HEK293T (cell line): ENCODE measurements around the gene ENTPD8.

ENCODE experiments used
- CTCF ChIA-PET: fragments of 350-600 bp; formaldehyde crosslinking; extraction: SDS; loops from one replicate; lab custom pipeline; 2021; ENCODE audit warnings: antibody characterized with exemption, inconsistent platforms; lab: Yijun Ruan, JAX
- POLR2A ChIA-PET: fragments of 350-600 bp; formaldehyde crosslinking; extraction: SDS; loops from one replicate; lab custom pipeline; 2020; ENCODE audit warnings: antibody characterized with exemption, inconsistent platforms; lab: Yijun Ruan, JAX
- DNase-seq: peaks from one replicate; pipeline ENCODE4 v3.0.0; 2012; ENCODE audit warnings: mixed read lengths; ENCODE audit errors: extremely low spot score
- ARNT ChIP-seq: fragments of 450-650 bp; IDR thresholded peaks from 2 replicates; pipeline ENCODE4 v1.6.1; 2017; ENCODE audit warnings: mild to moderate bottlenecking
- BHLHE40 ChIP-seq: fragments of 450-650 bp; IDR thresholded peaks from 2 replicates; pipeline ENCODE4 v1.6.1; 2016; ENCODE audit warnings: mild to moderate bottlenecking, moderate library complexity, borderline replicate concordance
- CTBP1 ChIP-seq: fragments of 450-650 bp; IDR thresholded peaks from 2 replicates; pipeline ENCODE4 v1.6.1; 2016; ENCODE audit warnings: borderline replicate concordance
- ELF4 ChIP-seq: fragments of 450-650 bp; IDR thresholded peaks from 2 replicates; pipeline ENCODE4 v1.6.1; 2017; ENCODE audit warnings: antibody characterized with exemption
- FOXA1 ChIP-seq: fragments of 450-650 bp; IDR thresholded peaks from 2 replicates; pipeline ENCODE4 v1.6.1; 2016; ENCODE audit warnings: mild to moderate bottlenecking
- FOXK2 ChIP-seq: fragments of 450-650 bp; IDR thresholded peaks from 2 replicates; pipeline ENCODE4 v1.6.1; 2016; ENCODE audit warnings: mild to moderate bottlenecking
- FOXM1 ChIP-seq: fragments of 450-650 bp; IDR thresholded peaks from 2 replicates; pipeline ENCODE4 v1.6.1; 2017; ENCODE audit warnings: mild to moderate bottlenecking, borderline replicate concordance
- HDGF ChIP-seq: fragments of 450-650 bp; IDR thresholded peaks from 2 replicates; pipeline ENCODE4 v1.6.1; 2017; ENCODE audit warnings: antibody characterized with exemption, borderline replicate concordance
- L3MBTL2 ChIP-seq: fragments of 450-650 bp; conservative IDR thresholded peaks from 2 replicates; pipeline ENCODE4 v1.6.1; 2016; ENCODE audit warnings: mild to moderate bottlenecking
- LEF1 ChIP-seq: fragments of 450-650 bp; IDR thresholded peaks from 2 replicates; pipeline ENCODE4 v1.6.1; 2017; ENCODE audit warnings: mild to moderate bottlenecking, borderline replicate concordance
- NFRKB ChIP-seq: fragments of 450-650 bp; IDR thresholded peaks from 2 replicates; pipeline ENCODE4 v1.6.1; 2016; ENCODE audit warnings: mild to moderate bottlenecking, moderate library complexity
- SP1 ChIP-seq: fragments of 450-650 bp; IDR thresholded peaks from 2 replicates; pipeline ENCODE4 v1.6.1; 2017
- SUZ12 ChIP-seq: fragments of 450-650 bp; IDR thresholded peaks from 2 replicates; pipeline ENCODE4 v1.6.1; 2016; ENCODE audit warnings: mild to moderate bottlenecking
- TARDBP ChIP-seq: fragments of 450-650 bp; IDR thresholded peaks from 2 replicates; pipeline ENCODE4 v1.6.1; 2016
- ZNF384 ChIP-seq: fragments of 450-650 bp; IDR thresholded peaks from 2 replicates; pipeline ENCODE4 v1.6.1; 2016
- TF ChIP-seq, protein P1 (sequence below): fragments of 450-650 bp; IDR thresholded peaks from 2 replicates; pipeline ENCODE4 v1.6.1; 2016

ENTPD8 gene

GRCh38 chr9:137480686-137481683, 39.8 kb upstream of the ENTPD8 start:
- DNase-seq, result no peak
- ChIA-PET CTCF (no interaction called here), POLR2A (interaction anchor here (1.3 kb wide), 1 partner anchor 22 kb away, joined by 5 read pairs; the partner anchor contains the start of gene NSMF)
- TF ChIP-seq NFRKB (no peak), ARNT (no peak), FOXM1 (no peak)

DNA sequence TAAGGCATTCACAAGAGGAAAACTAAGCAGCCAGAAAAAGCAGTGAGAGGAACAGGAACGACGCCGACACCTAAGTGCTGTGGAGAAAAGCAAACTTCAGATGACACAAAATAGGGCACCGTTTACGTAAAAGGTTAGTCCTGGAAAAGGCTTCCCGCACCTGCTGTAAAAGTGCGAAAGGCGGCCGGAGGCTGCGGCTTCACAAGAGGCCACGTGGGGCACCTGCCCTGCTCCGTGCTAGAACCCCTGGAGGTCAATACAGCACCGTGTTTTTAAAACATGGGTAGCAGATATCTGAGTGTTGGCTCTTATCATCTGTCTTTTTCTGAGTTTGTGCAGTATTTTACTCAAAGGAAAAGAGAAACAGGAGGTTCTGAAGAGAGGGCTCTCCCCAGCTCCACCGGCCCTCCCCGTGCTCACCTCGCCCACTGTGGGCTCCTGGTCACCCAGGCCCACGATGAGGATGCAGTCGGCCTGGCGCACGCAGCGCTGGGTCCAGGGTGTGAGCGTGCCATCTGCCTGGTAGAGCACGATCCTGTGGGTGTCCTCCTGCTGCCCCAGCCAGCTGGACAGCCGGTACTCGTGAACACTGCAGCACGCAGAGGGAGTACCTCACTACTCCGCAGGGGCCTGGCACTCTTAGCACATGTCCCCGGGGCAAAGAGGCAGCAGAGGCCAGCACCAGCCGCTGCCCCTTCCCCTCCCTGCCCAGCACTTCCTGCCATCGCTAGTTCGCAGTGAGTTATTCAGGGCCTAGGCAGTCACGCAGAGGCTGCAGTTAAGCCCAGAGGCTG, 38.9 kb upstream of the ENTPD8 start:
- CTCF ChIA-PET, result no interaction called here
- TF ChIP-seq L3MBTL2 (no peak), SP1 (no peak), CTBP1 (no peak), ZNF384 (no peak), TARDBP (no peak)
- POLR2A ChIA-PET, result no interaction called here
- no peak for DNase-seq

DNA sequence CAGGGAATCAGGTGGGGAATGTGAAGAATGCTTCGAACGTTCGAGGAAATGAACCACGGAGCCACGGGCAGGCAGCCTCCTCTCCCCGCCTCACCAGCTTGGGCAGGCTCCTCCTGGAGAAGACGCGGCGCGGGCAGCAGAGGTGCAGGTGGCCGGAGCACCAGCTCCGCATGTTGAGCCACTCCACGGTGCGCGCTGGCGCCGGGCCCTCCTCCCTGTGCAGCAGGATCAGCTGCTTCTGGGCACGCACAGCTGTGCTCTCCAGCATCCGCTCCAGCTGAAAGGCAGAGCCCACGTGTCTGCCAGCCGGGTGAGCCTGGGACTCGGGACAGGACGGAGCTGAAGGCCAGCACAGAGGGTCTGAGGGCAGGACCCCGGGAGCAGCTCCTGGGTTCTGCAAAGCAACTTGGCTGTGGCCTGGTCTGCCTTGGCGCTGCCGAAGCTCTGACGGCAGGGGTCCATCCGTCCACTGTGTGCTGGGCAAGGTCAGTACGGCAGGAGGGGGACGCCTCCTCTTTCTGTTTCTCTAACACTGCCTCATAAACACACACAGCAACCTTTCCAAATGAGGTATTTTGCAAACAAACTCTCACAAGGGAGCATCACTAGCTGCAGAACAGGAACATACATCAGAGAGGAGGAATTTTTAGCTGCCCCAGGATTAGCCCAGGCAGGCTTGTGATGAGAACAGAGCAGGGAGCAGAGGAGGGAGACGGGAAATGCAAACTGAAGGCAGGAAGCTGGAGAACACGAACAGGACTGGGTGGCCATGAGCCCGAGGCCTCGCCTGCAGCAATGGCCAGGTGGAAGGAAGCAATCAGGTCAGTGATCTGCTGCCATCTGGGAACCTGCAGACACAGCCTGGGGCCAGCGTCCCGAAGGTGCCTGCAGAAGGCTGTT, 38.1 kb upstream of the ENTPD8 start:
- POLR2A ChIA-PET, result no interaction called here
- no peak for TF ChIP-seq CTBP1
- TF ChIP-seq TARDBP, result no peak
- TF ChIP-seq, protein P1, sequence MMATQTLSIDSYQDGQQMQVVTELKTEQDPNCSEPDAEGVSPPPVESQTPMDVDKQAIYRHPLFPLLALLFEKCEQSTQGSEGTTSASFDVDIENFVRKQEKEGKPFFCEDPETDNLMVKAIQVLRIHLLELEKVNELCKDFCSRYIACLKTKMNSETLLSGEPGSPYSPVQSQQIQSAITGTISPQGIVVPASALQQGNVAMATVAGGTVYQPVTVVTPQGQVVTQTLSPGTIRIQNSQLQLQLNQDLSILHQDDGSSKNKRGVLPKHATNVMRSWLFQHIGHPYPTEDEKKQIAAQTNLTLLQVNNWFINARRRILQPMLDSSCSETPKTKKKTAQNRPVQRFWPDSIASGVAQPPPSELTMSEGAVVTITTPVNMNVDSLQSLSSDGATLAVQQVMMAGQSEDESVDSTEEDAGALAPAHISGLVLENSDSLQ, result no peak
- no peak for TF ChIP-seq FOXA1
- no peak for TF ChIP-seq SUZ12
- TF ChIP-seq SP1, result no peak
- TF ChIP-seq FOXK2, result no peak
- no peak for TF ChIP-seq ARNT
- no peak for TF ChIP-seq L3MBTL2
- TF ChIP-seq BHLHE40, result no peak
- TF ChIP-seq FOXM1, result no peak
- no peak for TF ChIP-seq LEF1
- no peak for TF ChIP-seq HDGF
- TF ChIP-seq ZNF384, result no peak
- TF ChIP-seq NFRKB, result no peak
- TF ChIP-seq ELF4, result no peak
- DNase-seq, result no peak
- CTCF ChIA-PET, result no interaction called here

GRCh38 chr9:137478613-137478961, 37.4 kb upstream of the ENTPD8 start:
- ChIA-PET POLR2A (no interaction called here), CTCF (no interaction called here)
- DNase-seq, result no peak
- no peak for TF ChIP-seq FOXM1
- no peak for TF ChIP-seq HDGF
- TF ChIP-seq ZNF384, result no peak

GRCh38 chr9:137477778-137478612, 36.8 kb upstream of the ENTPD8 start:
- CTCF ChIA-PET, result no interaction called here
- TF ChIP-seq HDGF (no peak), ZNF384 (no peak), FOXA1 (no peak), BHLHE40 (no peak), LEF1 (no peak), FOXK2 (no peak), NFRKB (no peak), SP1 (no peak), L3MBTL2 (no peak), FOXM1 (no peak), CTBP1 (no peak), ELF4 (no peak)
- TF ChIP-seq, protein P1, result no peak
- no peak for DNase-seq
- POLR2A ChIA-PET, result no interaction called here

DNA sequence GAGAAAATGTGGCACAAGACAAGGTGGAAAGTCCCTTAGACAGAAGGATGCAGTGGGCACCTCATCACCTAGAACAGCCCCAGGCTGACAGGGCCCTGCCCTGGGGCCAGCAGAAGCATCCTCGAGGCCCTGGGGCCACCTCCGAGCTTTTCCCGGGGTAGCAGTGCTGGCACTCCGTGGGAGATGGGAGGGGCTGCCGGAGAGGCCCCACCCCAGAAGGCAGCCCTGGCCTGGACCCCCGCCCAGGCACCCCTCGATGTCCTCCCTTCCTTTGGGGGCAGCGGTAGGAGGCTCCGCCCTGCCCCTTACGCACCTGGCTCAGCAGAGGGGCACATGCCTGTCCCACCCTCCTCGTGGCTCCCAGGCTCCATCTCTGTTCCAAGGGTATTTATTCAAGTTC, 35.7 kb upstream of the ENTPD8 start:
- TF ChIP-seq TARDBP (no peak), SP1 (no peak), FOXA1 (no peak), ZNF384 (no peak), FOXK2 (no peak), NFRKB (no peak)
- TF ChIP-seq, protein P1, result no peak
- ChIA-PET POLR2A (no interaction called here), CTCF (no interaction called here)
- no peak for DNase-seq
